HG03457 (cell line): ENCODE data around the gene KIAA1217.

ENCODE experiments used
- ATAC-seq: cut with Tn5 transposase; IDR thresholded peaks from one replicate; pipeline ENCODE4 v1.9.1; 2021; ENCODE audit warnings: moderate number of reproducible peaks; ENCODE audit not compliant: unreplicated experiment

Gene KIAA1217

DNA sequence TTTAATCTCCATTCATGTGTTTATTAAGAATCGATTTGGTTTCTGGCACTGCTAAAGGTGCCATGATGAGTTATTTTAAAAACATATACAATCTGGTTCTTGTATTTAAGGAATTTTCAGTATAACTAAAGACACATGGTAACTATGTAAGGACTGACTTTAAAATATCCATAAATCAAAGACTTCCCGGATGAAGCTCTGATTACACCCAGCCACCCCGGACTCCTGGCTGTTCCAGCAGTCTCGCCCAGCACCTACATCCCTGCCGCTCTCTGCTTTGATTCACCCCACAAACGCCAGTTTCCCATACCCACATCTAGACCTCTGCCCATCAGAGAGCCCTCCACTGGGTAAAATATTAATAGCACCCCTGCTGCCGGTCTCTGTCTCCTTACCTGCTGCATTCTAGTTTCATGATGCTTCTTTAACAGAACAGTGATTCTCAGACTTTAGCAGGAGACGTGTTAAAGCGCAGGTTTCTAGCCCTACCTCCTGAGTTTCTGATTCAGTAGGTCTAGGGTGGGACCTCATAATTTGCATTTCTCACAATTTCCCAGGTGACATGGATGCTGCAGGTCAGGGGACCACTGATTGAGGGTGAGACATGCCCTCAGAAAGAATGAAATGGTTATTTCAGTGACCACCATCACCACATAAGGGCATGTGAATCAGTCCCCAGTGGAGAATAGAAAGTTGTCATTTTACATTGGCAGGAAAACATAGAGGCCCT lies 185.7 kb downstream of the KIAA1217 start:
- peak; percentile 44 for ATAC-seq

DNA sequence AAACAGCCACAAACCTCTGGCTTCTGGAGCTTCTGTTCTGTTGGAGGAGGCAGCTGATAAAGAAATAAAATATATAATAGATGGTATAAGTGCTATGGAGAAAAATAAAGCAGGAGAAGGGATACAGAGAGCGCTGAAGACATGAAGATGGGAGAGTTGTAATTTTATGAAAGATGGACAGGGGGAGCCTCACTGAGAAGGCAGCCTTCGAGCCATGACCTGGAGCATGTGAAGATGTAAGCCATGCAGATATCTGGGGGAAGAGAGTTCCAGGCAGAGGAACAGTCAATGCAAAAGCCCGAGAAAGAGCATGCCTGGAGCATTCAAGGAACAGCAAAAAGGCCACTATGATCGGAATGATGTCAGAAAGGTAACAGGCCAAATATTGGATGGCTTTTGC lies 187.5 kb downstream of the KIAA1217 start:
- ATAC-seq: no peak

DNA sequence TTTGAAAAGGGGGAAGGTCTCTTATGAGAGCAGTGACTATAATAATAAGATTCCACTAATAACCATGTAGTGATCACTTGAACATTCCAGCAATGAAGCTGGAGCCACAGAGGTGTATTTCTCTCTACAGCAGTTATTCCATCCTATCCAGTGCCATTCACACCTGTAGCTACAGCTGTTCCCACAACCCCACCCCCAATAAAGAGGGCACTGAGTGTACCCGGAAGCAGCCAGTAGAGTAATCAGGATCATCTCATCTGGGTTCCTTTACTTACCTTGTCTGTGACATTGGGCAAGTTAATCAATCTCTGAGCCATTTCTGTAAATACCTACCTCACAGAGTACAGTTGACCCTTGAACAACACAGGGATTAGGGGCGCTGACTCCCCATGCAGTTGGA lies 188.7 kb downstream of the KIAA1217 start:
- ATAC-seq: no peak

DNA sequence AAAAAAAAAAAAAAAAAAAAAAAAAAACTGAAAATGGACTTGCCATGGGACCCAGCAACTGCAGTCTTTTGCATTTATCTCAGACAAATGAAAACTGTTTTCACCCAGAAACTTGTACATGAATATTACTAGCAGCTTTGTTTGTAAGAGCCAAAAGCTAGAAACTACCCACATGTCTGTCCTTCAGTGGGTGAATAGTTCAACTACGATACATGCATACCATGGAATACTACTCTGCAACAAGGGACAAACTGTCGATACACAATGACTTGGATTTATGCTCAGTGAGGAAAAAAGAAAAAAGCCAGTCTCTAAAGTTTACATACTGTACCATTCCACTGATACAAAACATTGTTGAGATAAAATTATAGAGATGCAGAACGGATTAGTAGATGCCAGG lies 195.6 kb downstream of the KIAA1217 start:
- ATAC-seq: no peak

DNA sequence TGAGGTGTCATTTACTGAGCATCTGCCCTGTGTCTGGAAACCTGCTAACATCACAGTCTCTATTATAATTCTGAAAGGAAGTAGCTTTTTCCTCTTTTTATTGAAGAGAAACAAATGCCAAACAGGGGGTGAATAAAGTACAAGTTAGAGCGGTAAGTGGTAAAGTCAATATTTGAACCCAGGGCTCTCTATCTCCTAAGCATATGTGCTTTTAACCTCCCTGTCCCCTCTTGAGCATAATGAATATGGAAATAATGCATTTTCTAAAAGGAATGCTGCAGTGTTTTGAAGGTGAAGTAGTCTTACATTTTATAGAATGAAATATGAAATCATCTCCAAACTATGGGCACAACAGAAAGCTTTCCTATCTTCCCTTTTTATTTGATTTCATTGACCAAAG lies 196.7 kb downstream of the KIAA1217 start:
- ATAC-seq: no peak

DNA sequence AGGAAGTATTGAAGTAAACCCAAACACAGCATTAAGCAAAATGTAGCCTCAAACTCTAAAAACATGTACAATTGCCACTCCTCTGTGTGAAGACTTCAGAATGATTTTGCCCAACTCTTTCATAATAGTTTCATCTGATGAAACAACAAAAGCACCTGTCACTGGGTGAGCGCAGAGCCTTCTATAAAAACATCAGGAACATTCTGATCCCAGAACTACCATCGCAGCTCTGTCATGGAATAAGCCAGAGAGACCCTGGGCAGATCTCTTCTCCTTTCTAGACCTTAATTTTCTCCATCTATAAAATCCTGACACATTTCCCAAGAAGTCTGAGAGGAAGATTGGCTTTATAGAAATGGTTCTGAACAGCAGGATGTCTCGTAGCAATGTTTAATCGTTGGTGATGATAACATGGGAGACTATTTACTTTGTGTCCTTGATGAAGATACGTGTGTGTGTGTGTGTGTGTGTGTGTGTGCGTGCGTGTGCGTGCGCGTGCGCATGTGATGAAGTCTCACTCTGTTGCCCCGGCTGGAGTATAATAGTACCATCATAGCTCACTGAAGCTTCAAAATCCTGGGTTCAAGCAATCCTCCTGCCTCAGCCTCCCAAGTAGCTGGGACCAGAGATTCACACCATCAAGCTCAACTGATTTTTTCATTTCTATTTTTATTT lies 198.0 kb downstream of the KIAA1217 start:
- no peak for ATAC-seq

DNA sequence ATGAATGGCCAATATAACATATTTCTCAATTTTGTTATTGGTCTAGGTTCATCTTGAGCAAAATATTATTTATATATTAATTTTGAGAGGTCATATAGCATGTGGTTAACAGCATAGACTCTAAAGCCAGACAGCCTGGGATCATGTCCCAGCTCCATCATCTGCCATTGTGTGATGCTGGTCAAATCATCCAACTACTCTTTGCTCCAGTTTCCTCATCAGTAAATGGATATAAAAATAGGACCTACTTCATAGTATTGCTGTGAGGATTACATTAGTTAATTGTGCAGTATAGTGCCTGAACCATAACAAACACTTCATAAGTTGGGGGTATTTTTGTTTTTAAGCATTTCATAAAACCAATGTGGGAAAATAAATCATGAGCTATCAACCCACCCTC lies 199.0 kb downstream of the KIAA1217 start:
- no peak for ATAC-seq

DNA sequence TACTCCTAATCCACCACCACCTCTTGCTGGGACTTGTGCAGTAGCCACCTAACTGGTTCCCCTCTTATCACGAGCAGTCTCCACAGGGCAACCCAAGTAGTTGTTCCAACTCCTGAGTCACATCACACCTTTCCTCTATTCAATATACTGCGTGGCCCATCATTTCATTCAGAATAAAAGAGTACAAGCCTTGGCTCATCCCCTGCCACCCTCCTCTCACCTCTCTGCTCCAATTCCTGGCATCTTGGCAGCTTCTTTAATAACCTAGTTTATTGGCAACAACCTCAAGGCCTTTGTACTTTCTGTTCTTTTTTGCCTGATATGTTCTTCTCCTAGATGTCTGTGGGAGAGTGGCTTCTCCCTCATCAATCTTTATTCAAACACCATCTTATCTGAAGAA lies 199.4 kb downstream of the KIAA1217 start:
- no peak for ATAC-seq

DNA sequence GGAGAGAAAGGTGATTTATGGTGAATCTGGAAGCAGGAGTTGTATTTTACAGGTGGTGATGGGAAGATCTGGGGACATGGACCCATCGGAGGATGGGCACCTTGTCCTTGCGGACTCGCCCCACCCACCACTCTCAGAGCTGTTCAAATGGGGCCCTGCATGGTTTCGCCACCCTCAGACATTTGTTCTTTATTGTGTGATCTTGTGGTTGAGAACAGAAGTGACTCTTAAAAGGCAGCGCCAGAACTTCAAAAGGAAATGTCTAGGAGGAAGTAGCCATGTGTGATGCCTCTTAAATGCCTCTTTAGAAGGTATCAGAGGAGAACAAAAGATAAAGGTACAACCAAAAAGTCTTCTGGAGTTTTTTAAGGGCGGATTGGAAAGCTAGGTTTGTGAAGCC lies 205.7 kb downstream of the KIAA1217 start:
- no peak for ATAC-seq

DNA sequence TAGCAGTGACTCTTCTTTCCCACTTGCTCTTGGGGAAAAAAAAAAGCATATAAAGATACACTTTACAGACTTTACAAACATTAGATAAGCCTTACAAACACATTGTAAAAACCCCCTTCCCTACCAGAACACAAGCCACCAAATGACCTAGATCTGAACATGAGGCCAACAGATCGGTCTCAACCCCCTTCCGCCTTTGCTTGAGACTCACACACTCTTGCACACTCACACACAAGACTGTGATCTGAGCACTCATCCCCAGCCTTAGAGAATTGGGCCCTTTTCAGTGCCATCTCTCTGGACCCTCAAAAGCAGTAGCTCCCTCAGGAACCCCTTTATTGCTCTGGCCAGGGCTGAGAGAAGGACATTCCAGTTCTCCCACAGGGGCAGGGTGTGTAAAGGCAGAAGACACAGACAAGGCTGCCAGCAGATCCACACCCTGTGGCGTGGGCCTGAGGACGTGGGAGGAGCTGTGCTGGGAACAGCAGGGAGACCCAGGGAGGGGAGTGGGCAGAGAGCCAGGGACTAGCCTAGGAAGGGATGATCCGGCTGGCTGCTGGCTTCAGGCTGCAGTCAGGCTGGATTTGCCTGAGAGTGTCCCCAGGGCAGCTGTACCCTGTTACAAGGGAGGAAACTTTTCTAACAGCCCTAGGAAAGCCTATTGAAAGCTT lies 206.7 kb downstream of the KIAA1217 start:
- ATAC-seq: no peak

DNA sequence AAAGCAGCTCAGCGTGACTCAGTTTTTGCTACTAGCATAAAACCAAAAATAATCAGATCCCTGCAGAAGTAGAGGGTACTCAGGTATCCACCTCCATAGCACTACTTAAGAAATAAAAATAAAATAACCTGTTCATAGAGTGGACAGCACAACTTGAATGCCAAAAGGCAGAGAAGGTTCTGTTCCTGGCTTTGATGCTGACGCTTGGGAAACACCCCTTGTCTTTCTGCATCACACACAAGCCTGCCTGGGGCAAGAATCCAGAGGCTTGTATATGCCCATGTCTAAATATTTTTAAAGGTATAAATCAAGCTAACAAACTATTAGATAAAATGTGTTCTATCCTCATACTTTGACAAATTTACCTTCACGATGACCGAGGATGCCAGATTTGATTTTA lies 207.3 kb downstream of the KIAA1217 start:
- no peak for ATAC-seq

DNA sequence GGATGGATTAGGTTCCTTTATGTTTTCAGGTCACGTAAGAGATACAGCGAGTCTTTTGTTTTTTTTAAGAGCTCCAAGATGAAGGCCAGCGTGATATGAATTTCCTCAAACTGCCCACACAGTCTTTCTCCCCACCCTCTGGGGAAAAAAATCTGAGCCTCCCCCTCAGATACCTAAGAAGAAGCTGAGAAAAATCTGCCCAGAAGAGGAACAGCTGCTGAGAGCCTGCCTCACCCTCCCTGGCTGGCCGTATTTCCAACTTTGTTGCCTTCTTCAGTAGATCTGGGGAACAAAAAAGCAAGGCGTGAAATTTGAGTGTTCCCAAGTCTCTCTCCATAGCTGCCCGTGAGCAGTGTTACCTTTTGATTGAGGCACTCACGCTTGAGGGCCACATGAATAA lies 208.1 kb downstream of the KIAA1217 start:
- ATAC-seq: no peak

DNA sequence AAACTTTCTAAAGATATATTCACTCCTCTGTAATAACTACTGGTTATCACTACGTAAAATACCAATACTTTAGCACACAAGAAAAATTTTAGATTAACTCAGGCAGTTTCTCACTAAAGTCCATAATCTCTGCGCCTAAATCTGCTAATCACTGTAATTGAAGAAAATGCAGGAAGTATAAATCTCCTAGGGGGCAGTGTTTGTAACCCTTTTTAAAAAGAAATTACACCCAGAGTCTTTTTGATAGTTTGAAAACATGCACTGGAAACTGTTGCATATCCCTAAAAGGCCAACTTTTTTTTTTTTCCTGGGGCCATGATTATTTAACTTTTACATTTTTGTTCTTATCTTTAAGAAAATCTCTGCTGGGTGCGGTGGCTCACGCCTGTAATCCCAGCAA lies 209.6 kb downstream of the KIAA1217 start:
- no peak for ATAC-seq

DNA sequence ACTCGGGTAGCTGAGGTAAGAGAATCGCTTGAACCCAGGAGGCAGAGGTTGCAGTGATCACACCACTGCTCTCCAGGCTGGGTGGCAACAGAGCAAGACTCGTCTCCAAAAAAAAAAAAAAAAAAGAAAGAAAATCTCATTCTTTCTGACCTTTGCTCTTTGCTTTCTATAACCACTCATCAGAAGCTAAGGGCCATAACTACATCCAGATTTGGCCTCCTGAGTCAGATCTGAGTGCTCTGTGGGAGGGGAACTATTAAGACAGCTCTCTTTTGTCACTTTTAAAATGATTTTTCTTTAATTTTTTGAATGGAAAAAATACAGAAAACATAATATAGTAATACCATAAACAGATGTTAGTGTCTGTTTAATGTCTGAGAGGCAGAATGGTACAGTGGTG lies 210.1 kb downstream of the KIAA1217 start:
- no peak for ATAC-seq

DNA sequence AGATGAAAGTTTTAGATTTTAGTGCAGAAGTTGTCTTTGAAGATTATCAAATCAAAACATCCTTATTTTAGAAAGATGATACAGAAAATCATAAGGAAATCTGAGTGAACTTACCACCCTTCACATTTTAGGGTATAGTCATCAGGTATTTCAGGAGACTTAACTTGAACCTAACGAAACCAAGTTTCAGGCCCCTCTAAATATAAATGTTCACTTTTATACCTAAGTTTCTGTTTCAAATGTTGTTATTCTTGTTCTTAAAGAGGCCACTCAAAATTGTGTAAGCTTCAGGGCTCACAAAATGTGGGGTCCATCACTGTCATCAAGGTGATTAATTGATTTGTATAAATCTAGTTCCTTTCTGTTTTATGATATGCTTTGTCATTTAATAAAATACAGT lies 216.2 kb downstream of the KIAA1217 start:
- no peak for ATAC-seq

DNA sequence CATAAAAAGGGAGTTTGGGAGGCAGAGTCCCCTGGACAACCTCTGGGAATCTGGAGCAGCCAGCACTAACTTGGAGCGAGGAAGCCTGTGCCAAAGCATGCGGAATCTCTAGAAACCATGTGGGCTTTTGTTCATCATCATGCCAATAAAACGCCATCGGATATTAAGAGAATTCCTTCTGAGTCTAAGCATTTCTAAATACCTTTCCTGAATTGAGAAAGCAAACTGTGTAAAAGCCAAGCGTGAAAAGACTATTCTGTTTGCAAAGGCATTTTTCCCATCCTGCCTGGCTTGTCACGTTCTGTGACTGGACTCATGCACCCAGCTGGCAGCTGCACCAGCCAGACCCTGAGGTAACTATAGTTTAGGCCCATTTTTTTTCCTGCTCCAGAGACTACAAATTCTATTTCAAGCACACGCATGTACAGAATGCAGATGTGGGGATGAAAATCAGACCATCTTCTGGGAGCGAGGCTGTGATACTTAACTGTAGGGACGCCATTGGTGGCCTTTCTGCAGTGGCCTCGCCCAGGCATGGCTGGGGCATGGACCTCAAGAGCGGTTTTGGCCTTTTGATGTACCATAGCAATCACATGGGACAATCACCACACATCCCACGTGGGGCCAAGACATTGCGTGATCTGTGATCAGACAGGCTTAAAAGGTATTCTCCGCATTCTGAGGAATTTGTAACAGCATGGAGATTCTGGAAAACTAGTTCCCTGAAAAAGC lies 218.9 kb downstream of the KIAA1217 start:
- no peak for ATAC-seq

DNA sequence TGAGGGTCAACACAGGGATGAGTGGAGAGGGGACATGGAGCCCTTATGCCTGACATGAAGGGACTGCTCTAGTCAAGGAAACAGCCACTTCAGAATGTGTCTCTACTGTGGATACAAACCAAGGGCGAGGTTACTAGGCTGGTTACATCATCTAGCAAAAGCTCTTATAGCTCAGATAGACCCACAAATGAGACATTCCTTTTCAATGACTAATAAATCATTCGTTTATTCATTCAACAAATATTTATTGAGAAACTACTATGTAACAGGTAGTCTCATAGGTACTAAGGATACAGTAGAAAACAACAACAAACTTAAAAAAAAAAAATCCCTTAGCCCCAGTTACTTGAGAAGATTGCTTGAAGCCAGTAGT lies 219.5 kb downstream of the KIAA1217 start:
- ATAC-seq: no peak

DNA sequence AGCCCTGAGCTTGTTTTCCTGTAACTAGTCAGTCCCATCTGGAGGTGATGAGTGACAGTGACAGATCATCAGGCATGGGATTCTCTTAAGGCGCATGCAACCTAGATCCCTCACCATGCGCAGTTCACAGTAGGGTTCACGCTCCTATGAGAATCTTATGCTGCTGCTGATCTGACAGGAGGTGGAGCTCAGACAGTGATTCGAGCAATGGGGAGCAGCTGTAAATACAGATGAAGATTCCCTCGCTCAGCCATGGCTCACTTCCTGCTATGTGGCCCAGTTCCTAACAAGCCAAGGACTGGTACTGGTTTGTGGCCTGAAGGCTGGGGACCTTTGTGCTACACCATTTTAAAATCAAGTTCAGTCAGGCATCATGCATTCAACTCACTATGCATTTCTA lies 221.7 kb downstream of the KIAA1217 start:
- ATAC-seq: no peak

DNA sequence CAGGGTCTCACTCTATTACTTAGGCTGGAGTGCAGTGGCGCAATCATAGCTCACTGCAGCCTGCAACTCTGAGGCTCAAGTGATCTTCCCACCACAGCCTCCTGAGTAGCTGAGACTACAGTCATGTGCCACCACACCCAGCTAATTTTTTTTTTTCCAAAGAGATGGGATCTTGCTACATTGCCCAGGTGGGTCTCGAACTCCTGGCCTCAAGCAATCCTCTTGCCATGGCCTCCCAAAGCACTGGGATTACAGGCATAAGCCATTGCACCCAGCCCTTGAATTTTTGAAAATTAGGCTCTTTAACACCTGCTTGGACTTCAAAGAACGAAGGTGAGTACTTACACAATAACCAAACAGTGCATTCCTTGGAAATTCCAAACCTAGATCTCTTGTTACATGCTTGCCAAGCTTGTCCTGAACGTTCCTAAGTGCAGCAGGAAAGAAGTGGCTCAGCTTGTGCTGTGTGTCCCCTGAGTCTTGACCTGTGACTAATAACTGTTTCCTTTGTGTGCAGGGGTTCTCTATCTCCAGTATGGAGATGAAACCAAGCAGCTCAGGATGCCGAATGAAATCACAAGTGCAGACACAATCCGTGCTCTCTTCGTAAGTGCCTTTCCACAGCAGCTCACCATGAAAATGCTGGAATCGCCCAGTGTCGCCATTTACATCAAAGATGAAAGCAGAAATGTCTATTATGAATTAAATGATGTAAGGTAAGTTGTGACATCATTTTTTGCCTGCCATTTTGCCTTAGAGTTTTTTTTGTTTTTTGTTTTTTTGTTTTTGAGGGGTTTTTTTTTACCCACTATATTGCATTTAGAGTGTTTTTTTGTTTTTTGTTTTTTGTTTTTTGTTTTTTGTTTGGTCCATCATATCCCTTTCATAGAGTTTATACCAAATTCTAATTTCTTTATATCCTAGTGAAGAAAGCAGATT lies 223.8 kb downstream of the KIAA1217 start:
- no peak for ATAC-seq

DNA sequence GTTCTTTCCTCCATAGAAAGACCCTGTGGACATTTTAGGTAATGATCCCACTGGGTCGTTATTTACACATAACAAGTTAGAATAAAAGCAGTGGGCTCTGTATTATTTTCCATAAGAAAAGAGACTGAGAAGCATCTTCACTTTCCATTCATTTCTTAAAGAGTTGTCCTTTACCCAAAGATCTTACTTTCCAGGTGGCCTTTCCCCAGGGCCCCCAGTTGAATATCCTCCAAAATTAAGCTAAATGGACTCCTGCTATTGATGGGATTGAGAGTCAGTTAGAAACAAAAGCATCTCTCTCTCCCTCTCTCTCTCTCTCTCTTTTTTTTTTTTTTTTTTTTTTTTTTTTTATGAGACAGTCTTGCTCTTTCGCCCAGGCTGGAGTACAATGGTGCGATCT lies 224.8 kb downstream of the KIAA1217 start:
- no peak for ATAC-seq

DNA sequence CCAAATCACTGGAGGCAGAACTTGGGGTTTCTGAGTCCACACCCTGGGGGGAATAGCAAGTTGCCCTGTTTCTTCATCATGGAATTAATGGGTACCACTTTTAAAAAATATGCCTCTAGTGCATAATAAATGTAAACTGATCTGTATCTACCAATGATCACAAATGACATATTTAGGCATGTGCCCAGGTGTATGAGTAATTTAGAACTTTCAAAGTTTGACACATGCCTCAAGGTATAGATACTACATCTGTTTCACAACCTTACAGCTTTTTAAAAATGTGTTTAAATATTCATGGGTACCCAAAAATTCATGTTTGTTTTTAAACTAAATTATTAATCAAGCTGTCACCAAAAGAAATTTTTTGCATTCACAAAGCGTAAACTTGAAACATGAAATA lies 226.0 kb downstream of the KIAA1217 start:
- no peak for ATAC-seq
